GM21390 (cell line): ENCODE measurements around the gene CNTNAP2.

ENCODE experiments used
- ATAC-seq: cut with Tn5 transposase; IDR thresholded peaks from one replicate; pipeline ENCODE4 v1.9.1; 2021; ENCODE audit not compliant: unreplicated experiment

CNTNAP2 gene

DNA sequence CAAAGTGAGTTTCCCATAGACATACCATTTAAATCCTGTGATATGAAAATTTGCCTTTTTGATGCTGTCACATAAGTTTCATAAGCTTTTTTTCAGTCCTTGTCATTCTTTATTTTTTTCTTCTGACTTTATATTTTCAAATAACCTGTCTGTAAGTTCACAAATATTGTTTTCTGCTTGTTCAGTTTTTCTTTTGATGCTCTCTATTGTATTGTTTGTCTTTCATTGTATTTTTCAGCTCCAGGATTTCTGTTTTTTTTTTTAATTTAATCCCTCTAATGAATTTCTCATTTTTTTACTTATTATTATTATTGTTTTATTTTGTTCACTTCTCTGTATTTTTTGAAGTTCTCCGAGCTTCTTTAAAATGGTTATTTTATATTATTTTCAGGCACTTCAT lies 623.4 kb downstream of the CNTNAP2 start:
- no peak for ATAC-seq

DNA sequence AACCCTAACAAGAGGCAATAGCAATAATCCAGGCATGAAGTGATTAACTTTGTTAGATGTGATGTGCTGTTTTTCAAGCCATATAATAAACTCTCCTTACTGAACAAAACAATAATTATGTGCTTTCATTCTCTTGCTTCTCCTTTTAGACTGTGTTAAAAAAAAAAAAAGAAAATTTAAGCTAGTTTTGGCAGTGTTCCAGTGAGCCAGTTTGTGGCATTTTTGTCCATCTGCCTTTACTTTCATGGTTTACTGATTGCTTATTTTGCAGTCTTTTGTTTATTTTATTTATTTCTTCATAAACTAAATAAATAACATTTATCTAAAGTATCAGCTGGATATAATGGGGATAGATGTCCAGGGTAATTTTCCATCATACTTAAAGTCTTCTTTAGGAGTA lies 625.3 kb downstream of the CNTNAP2 start:
- ATAC-seq: no peak

DNA sequence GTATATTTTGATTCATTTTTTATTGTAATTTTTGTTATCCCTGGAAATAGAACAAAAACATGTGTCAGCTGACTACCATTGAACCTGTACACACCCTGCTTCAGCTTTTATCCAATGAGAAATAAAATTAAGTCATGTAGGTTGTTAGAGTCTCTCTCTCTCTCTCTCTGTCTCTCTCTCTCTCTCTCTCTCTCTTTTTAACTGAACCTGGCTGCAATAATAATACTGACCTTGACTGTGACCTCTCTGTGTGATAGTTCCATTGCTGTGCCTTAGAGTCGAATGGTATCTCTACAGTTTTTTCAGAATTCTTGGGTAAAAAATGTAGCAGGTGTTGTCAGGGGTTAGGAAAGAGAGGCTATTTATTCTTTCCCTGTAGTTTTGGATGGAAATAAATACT lies 637.8 kb downstream of the CNTNAP2 start:
- ATAC-seq: no peak

DNA sequence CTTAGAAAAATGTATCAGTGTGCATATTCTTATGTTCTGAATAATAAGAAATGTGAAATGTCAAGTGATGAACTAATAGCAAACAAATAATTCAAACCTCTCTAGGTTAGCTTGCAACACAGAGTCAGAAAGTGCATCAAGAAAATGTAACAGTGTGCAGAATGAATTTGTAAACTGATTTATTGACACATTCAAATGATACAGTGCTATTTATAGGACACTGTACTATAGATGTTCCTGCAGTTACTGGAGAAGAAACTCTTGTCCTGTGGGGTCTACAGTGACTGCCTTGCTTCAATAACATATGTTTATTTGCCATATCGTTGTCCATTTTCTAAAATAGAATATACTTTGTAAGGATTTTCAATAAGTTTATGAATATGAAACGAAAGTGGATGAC lies 639.0 kb downstream of the CNTNAP2 start:
- no peak for ATAC-seq

- no peak for ATAC-seq
These were observed 647.9 kb downstream of the CNTNAP2 start for GRCh38 chr7:146764458-146764857.

DNA sequence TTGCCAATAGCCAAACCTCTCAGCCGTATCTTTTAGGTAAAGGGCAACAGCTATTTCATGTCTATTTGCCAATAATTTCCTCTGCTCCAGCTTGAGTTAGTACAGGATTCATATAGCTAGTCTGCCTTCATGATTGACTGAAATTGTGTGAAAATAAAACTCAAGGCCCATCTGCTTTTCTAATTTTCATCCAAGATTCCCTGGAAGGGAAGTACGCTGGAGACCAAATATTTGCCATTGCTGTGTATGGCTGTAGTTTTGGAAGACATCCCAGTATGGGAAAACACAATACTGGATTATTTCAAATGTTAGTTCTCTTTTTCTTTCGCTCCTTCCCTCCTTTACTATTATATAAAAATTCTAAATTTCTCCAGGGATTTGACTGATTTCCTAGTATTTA lies 652.4 kb downstream of the CNTNAP2 start:
- no peak for ATAC-seq

DNA sequence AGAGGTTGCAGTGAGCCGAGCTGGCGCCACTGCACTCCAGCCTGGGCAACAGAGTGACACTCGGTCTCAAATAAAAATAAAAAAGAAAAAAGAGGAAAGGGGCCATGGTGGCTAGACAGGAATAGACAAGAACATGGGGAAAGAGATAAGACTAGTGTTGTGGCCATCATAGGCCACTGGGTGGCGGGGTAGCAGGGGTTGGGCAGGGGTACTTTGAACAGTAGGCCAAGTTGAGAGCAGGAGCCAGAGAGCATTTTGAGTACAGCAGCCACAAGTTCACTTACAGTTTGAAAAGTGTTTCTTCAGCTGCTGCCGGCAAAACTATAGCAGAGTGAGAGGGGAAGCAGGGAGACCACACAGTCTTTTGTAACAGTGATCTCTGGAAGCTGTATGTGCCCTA lies 656.0 kb downstream of the CNTNAP2 start:
- no peak for ATAC-seq

GRCh38 chr7:146773506-146773905 lies 656.9 kb downstream of the CNTNAP2 start:
- no peak for ATAC-seq

- no peak for ATAC-seq
These were observed 664.9 kb downstream of the CNTNAP2 start for GRCh38 chr7:146781352-146782116.

DNA sequence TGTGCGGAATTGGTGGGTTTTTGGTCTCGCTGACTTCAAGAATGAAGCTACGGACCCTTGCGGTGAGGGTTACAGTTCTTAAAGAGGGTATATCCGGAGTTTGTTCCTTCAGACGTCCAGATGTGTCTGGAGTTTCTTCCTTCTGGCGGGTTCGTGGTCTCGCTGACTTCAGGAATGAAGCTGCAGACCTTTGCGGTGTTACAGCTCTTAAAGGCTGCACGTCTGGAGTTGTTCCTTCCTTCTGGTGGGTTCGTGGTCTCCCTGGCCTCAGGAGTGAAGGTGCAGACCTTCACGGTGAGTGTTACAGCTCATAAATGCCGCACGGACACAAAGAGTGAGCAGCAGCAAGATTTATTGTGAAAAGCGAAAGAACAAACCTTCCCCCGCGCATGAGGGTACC lies 670.7 kb downstream of the CNTNAP2 start:
- no peak for ATAC-seq

- ATAC-seq: no peak
These were observed 671.4 kb downstream of the CNTNAP2 start for GRCh38 chr7:146788008-146788407.

GRCh38 chr7:146791344-146792285 lies 675.0 kb downstream of the CNTNAP2 start:
- ATAC-seq: no peak

GRCh38 chr7:146804620-146805019 lies 688.0 kb downstream of the CNTNAP2 start:
- no peak for ATAC-seq

DNA sequence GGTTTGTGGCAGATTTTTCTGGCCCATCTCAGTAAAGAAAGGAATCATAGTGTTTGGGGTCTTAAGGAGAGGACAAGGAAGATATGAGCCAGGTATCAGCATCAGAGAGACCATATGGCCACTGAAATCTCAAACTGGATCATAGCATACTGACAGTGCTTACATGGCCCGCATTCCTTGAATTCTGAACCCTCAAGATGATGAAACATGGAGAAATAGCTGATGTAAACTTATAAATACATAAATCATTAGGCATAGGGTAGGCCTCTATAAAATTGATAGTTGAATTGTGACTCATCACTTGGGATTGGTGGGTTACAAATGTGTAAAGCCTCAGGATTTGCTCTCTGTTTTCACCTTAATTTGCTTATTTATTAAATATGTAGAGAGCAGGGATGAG lies 688.5 kb downstream of the CNTNAP2 start:
- no peak for ATAC-seq

DNA sequence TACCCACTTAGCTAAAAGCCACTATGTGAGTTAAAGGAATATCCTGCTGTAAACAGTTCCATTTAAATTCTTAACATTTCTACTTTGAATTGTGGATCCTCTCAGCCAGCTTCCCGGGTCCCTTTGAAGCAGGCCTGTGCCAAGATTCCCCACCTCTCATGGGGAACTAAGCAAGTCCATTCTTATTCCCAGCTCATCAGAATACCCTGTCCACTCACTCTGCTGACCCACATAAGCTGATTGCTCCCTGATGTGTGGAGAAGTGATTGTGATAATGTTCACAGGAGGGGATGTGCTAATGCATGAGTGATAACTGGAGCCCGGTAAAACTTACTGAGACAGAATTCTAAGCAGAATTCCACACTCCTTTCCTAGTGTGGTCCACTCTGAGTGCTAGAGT lies 709.7 kb downstream of the CNTNAP2 start:
- ATAC-seq: no peak

GRCh38 chr7:146830686-146831085 lies 714.1 kb downstream of the CNTNAP2 start:
- ATAC-seq: no peak

GRCh38 chr7:146831875-146832274 lies 715.3 kb downstream of the CNTNAP2 start:
- no peak for ATAC-seq

GRCh38 chr7:146844405-146844804 lies 727.8 kb downstream of the CNTNAP2 start:
- no peak for ATAC-seq

- ATAC-seq: no peak
These were observed 742.1 kb downstream of the CNTNAP2 start for GRCh38 chr7:146858690-146859089.

DNA sequence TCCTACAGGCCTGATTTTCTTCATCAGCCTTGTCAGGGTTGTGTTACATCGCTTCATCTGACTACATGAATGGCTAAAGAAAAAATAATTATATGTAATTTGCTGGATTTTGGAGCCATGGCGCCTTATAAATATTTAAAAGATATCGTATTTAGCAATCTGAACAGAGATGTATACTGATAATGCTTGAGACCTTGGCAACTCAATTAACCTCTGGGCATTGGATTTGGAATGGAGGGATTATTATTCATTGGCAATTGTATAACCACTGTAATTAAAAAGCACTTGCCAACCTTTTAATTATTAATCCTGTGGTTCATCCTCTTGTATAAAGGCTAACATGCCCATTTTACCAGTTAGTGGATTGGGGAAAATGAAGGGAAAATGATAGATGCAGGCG lies 745.1 kb downstream of the CNTNAP2 start:
- no peak for ATAC-seq

DNA sequence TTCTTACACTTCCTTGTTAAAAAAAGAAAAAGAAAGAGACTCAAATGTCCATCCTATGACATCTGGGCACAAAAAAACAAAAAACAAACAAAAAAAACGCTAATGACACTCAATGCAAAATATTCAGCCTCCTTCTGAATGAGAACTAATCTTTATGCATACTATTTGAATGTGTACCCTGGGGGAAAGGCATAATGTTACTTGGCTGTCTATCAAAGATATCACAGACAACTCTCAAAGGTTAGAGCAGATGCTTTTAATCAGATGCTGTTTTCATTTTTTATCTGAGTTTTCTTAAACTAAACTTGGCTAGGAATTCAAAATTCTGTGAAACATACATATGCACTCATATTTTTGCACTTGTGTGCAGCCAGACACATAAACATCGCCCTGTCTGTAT lies 745.8 kb downstream of the CNTNAP2 start:
- no peak for ATAC-seq

DNA sequence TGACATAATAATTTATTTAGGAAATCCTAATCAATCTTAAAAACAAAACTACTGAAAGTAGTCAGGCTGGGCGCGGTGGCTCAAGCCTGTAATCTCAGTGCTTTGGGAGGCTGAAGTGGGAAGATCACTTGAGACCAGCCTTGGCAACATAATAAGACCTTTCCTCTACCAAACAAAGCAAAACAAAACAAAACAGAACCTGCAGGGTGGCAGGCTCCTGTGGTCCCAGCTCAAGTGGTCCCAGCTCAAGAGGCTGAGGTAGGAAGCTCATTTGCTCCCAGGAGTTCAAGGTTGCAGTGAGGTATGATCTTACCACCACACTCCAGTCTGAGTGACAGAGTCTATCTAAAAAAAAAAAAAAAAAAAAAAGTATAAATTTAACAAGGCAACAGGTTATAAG lies 748.0 kb downstream of the CNTNAP2 start:
- no peak for ATAC-seq
